H1 (cell line): ENCODE measurements around the gene CRAT. TPM values are rescaled to one million over a fixed set of nuclear protein-coding genes. Genes with fewer than 3 reads are reported as not detected.

ENCODE experiments used
- ASH2L ChIP-seq: fragments of 200-600, 300-600 bp; sonication (generic); IDR thresholded peaks from one replicate; pipeline ENCODE4 v1.7.1; 2017; ENCODE audit warnings: low read length
- BCL11A ChIP-seq, 2 experiments: IDR thresholded peaks; one replicate each; pipeline ENCODE4 v1.6.1; 2011; ENCODE audit warnings: low read depth in 2 of 2, low read length in 2 of 2, mild to moderate bottlenecking in 2 of 2
- BRCA1 ChIP-seq: IDR thresholded peaks from 2 replicates; pipeline ENCODE4 v1.6.1; 2012; ENCODE audit warnings: low read depth, low read length, improper control_type of control experiment
- CBX8 ChIP-seq: fragments of 300-800, 300-1000 bp; sonication (generic); IDR thresholded peaks from 2 replicates; pipeline ENCODE4 v1.7.1; 2016; ENCODE audit warnings: low read depth, low read length, borderline replicate concordance
- CTBP2 ChIP-seq: IDR thresholded peaks from 2 replicates; pipeline ENCODE4 v1.7.0; 2011; ENCODE audit warnings: borderline replicate concordance, mild to moderate bottlenecking, moderate library complexity, mixed read lengths, low read length; ENCODE audit not compliant: insufficient read depth, insufficient read length
- EP300 ChIP-seq, 2 experiments: IDR thresholded peaks; 1 replicate in 1 of 2; 2 replicates in 1 of 2; pipeline ENCODE4 v1.6.1; 2011 to 2012; ENCODE audit warnings: low read depth in 2 of 2, low read length in 2 of 2, mild to moderate bottlenecking in 2 of 2, borderline replicate concordance in 1 of 2, inconsistent platforms in 1 of 2, moderate library complexity in 1 of 2
- KDM1A ChIP-seq: fragments of 200-600, 300-600 bp; sonication (generic); IDR thresholded peaks from 2 replicates; pipeline ENCODE4 v1.7.1; 2016; ENCODE audit warnings: mild to moderate bottlenecking, low read length, borderline replicate concordance
- KDM4A ChIP-seq: IDR thresholded peaks from one replicate; pipeline ENCODE4 v1.7.1; 2012; ENCODE audit warnings: low read depth, mild to moderate bottlenecking, moderate library complexity, low read length, inconsistent platforms; ENCODE audit not compliant: severe bottlenecking
- MAFK ChIP-seq: IDR thresholded peaks from 2 replicates; pipeline ENCODE4 v1.6.1; 2012; ENCODE audit warnings: low read depth, mild to moderate bottlenecking, improper control_type of control experiment, low read length
- PHF8 ChIP-seq: fragments of 200-600 bp; sonication (generic); conservative IDR thresholded peaks from 2 replicates; pipeline ENCODE4 v1.7.1; 2012; ENCODE audit warnings: low read depth, mild to moderate bottlenecking, inconsistent platforms, low read length, moderate library complexity
- POLR2AphosphoS5 ChIP-seq: IDR thresholded peaks from 2 replicates; pipeline ENCODE4 v1.6.1; 2011; ENCODE audit warnings: low read depth, low read length
- POU5F1 ChIP-seq: IDR thresholded peaks from 2 replicates; pipeline ENCODE4 v1.6.1; 2011; ENCODE audit warnings: low read depth, mild to moderate bottlenecking, low read length, moderate library complexity
- RBBP5 ChIP-seq: IDR thresholded peaks from 2 replicates; pipeline ENCODE4 v1.7.1; 2012; ENCODE audit warnings: low read depth, mild to moderate bottlenecking, inconsistent platforms, low read length, moderate library complexity, borderline replicate concordance
- RFX5 ChIP-seq: IDR thresholded peaks from 2 replicates; pipeline ENCODE4 v1.6.1; 2011; ENCODE audit warnings: low read depth, low read length, improper control_type of control experiment, borderline replicate concordance
- RNF2 ChIP-seq: fragments of 200-900, 300-1000 bp; sonication (generic); IDR thresholded peaks from 2 replicates; pipeline ENCODE4 v1.7.1; 2016; ENCODE audit warnings: borderline replicate concordance, low read depth, mild to moderate bottlenecking, antibody characterized with exemption, low read length; ENCODE audit not compliant: poor library complexity, severe bottlenecking; ENCODE audit errors: missing control alignments
- SAP30 ChIP-seq: fragments of 300-600 bp; sonication (generic); IDR thresholded peaks from 2 replicates; pipeline ENCODE4 v1.7.1; 2012; ENCODE audit warnings: low read length, moderate library complexity, mild to moderate bottlenecking, inconsistent platforms; ENCODE audit not compliant: insufficient read depth, insufficient replicate concordance
- SIX5 ChIP-seq: IDR thresholded peaks from 2 replicates; pipeline ENCODE4 v1.6.1; 2011; ENCODE audit warnings: mild to moderate bottlenecking, low read depth, low read length
- SP1 ChIP-seq: IDR thresholded peaks from 2 replicates; pipeline ENCODE4 v1.6.1; 2011; ENCODE audit warnings: low read depth, low read length
- SRF ChIP-seq: IDR thresholded peaks from 2 replicates; pipeline ENCODE4 v1.6.1; 2011; ENCODE audit warnings: mild to moderate bottlenecking, low read depth, low read length, moderate library complexity
- TBP ChIP-seq: IDR thresholded peaks from 2 replicates; pipeline ENCODE4 v1.6.1; 2011; ENCODE audit warnings: low read depth, low read length, improper control_type of control experiment
- TCF12 ChIP-seq: IDR thresholded peaks from 2 replicates; pipeline ENCODE4 v1.6.1; 2011; ENCODE audit warnings: low read depth, mild to moderate bottlenecking, low read length
- TEAD4 ChIP-seq: IDR thresholded peaks from 2 replicates; pipeline ENCODE4 v1.6.1; 2012; ENCODE audit warnings: low read depth, low read length, inconsistent platforms, mixed read lengths
- polyA plus RNA-seq, 7 experiments: library from polyadenylated mRNA; depleted of rRNA in 3 of 7; stranded (reverse) in 5 of 7; unstranded in 2 of 7; fragments of >200 nt in 5 of 7; fragments of 200-250 nt in 2 of 7; gene quantifications; 1 replicate in 5 of 7; 2 replicates in 1 of 7; 4 replicates in 1 of 7; pipeline versions ENCODE4 v1.2.1 to v1.2.3, GENCODE V29; 2011 to 2013; ENCODE audit warnings: missing spikeins in 2 of 7, mixed read lengths in 2 of 7
- total RNA-seq: library from RNA; stranded (reverse); fragmentation: NEBNext Ultra II Directional; extraction: Animal tissue kit (Norgen Biotek cat#: 25700); gene quantifications from 2 replicates; pipeline ENCODE4 v1.2.1, GENCODE V29; 2021
- TF ChIP-seq, protein P1 (sequence below): IDR thresholded peaks from 2 replicates; pipeline ENCODE4 v1.6.1; 2012; ENCODE audit warnings: inconsistent platforms
- TF ChIP-seq, protein P2 (sequence below): IDR thresholded peaks from 2 replicates; pipeline ENCODE4 v1.6.1; 2011; ENCODE audit warnings: low read length, improper control_type of control experiment

Gene CRAT
- total and polyA plus RNA-seq, 2 of the 8 experiments (the other 6 are each of a cell fraction or from before 2014, with no cell fraction given): 8.2 to 17.3 TPM

DNA sequence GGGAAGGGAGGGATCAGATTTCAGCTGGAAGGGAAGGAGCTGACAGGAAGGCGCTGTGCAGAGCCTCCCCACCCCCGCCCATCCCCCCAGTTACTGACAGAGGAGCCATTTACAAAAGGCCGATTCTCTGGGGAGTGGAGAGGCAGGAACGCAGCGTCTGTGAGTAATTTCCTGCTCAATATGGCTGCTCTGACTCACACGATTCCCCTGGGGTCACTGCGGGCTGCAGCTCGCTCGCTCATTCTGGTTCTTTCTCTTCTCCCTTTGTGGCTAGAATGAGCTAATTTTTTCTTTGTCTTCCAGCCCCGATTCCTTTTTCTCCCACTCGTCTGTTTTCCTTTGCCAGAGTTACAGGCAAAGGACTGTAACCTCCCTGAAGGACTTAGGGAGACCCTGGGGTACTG lies 29.4 kb upstream of the CRAT start (continued):
- TF ChIP-seq CTBP2: peak; percentile 31
- TF ChIP-seq BCL11A (IDR thresholded peaks at IDR 0.05; ENCODE audit: low read depth in 2 of 2, low read length in 2 of 2): no peak
- peak; percentile 96 for TF ChIP-seq RBBP5
- TF ChIP-seq EP300 (IDR thresholded peaks at IDR 0.05; ENCODE audit: borderline replicate concordance in 1 of 2, low read depth in 2 of 2, low read length in 2 of 2): peak in 1 of 2 experiments; percentile 92; a peak in 2 of 3 replicates
- peak; percentile 78 for TF ChIP-seq TBP
- peak; percentile 79 for TF ChIP-seq TCF12
- peak; percentile 88 for TF ChIP-seq SP1
- TF ChIP-seq RFX5: no peak
- peak; percentile 48 for TF ChIP-seq SIX5
- TF ChIP-seq TEAD4: peak; percentile 55; the same call in 1 of the 2 replicates
- no peak for TF ChIP-seq RNF2
- TF ChIP-seq KDM1A: peak; percentile 71; the same call in 1 of the 2 replicates
- TF ChIP-seq ASH2L: peak; percentile 64
- peak; percentile 63 for TF ChIP-seq SAP30
- peak; percentile 52; the same call in 1 of the 2 replicates for TF ChIP-seq SRF
- TF ChIP-seq PHF8: 0 out of 2 replicates have a peak, but pooled peaks have one; percentile 15
- TF ChIP-seq POU5F1: no peak
- no peak for TF ChIP-seq BRCA1
- no peak for TF ChIP-seq KDM4A
- TF ChIP-seq, protein P1, sequence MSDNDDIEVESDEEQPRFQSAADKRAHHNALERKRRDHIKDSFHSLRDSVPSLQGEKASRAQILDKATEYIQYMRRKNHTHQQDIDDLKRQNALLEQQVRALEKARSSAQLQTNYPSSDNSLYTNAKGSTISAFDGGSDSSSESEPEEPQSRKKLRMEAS: 0 out of 2 replicates have a peak, but pooled peaks have one; percentile 37
- TF ChIP-seq MAFK: no peak
- TF ChIP-seq, protein P2, sequence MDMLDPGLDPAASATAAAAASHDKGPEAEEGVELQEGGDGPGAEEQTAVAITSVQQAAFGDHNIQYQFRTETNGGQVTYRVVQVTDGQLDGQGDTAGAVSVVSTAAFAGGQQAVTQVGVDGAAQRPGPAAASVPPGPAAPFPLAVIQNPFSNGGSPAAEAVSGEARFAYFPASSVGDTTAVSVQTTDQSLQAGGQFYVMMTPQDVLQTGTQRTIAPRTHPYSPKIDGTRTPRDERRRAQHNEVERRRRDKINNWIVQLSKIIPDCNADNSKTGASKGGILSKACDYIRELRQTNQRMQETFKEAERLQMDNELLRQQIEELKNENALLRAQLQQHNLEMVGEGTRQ: no peak
- TF ChIP-seq CBX8: no peak
- TF ChIP-seq POLR2AphosphoS5: peak; percentile 86
